K562 (cell line): ENCODE results near the gene MYL12A. TPM values are rescaled to one million over a fixed set of nuclear protein-coding genes. Genes with fewer than 3 reads are reported as not detected.

Source experiments
- ATAC-seq: fragments of 200-7000 bp; cut with Tn5 transposase; 3 replicates; pipeline ENCODE4 v1.9.1; 2020; ENCODE audit warnings: moderate library complexity
- BruUV-seq: library from RNA; stranded (reverse); fragments of 400-500 nt; replicated peaks from 2 replicates; lab custom pipeline; 2021; lab: Mats Ljungman, UMichigan
- CTCF ChIA-PET: fragments of 300-600 bp; formaldehyde crosslinking; extraction: SDS; loops from one replicate; lab custom pipeline; 2021; ENCODE audit warnings: low intra/inter-chr PET ratio; lab: Yijun Ruan, JAX
- POLR2A ChIA-PET: fragments of 300-600, 350-650 bp; sonication (Branson Sonifier 250); formaldehyde crosslinking; extraction: SDS; loops from one replicate; lab custom pipeline; 2021; ENCODE audit warnings: antibody characterized with exemption, inconsistent platforms; lab: Yijun Ruan, JAX
- DNase-seq, 4 experiments: peaks; one replicate each; pipeline versions ENCODE4 v3.0.0 to v3.0.0-alpha.2; 2011 to 2018; ENCODE audit warnings: low spot score in 3 of 4, mixed read lengths in 3 of 4; ENCODE audit errors: extremely low read depth in 1 of 4
- FAIRE-seq: peaks from 2 replicates; lab custom pipeline; 2011; peaks lifted over from hg19 to GRCh38; lab: Jason Lieb, UNC
- H2AFZ ChIP-seq: 2 replicates; pipeline ENCODE4 v1.6.0; 2011; ENCODE audit warnings: low read depth, low read length, control low read depth, inconsistent platforms
- H3K27ac ChIP-seq: fragments of 200-600 bp; 3 replicates; pipeline ENCODE4 v1.8.0; 2011; ENCODE audit warnings: low read depth, mild to moderate bottlenecking, control low read depth, inconsistent platforms, low read length, moderate library complexity, mixed read lengths; ENCODE audit errors: extremely low read depth
- H3K27me3 ChIP-seq, 2 experiments: fragments of 300-600 bp in 1 of 2; 2 replicates in 1 of 2; 3 replicates in 1 of 2; pipeline versions ENCODE4 v1.6.0 to v1.8.0; 2011; ENCODE audit warnings: inconsistent platforms in 2 of 2, low read length in 2 of 2, mild to moderate bottlenecking in 1 of 2, mixed read lengths in 1 of 2, moderate library complexity in 1 of 2; ENCODE audit not compliant: control insufficient read depth in 2 of 2, insufficient read depth in 2 of 2
- H3K36me3 ChIP-seq: fragments of 300-600 bp; 3 replicates; pipeline ENCODE4 v1.8.0; 2011; ENCODE audit warnings: mild to moderate bottlenecking, low read length, inconsistent platforms; ENCODE audit not compliant: control insufficient read depth, insufficient read depth
- H3K4me1 ChIP-seq, 2 experiments: fragments of 200-600 bp in 1 of 2; replicated peaks in 1 of 2; 2 replicates in 1 of 2; 3 replicates in 1 of 2; pipeline versions ENCODE4 v1.5.1 to v1.8.0; 2011; ENCODE audit warnings: inconsistent platforms in 2 of 2, low read length in 2 of 2, mild to moderate bottlenecking in 1 of 2, mixed read lengths in 1 of 2, moderate library complexity in 1 of 2; ENCODE audit not compliant: control insufficient read depth in 2 of 2, insufficient read depth in 2 of 2
- H3K4me2 ChIP-seq: 2 replicates; pipeline ENCODE4 v1.6.1; 2011; ENCODE audit warnings: low read length, control low read depth, inconsistent platforms, mixed read lengths; ENCODE audit not compliant: insufficient read depth
- H3K4me3 ChIP-seq: fragments of 200-600 bp; sonication (generic), shearing (Covaris generic); 2 replicates; pipeline ENCODE4 v1.5.1; 2016; ENCODE audit warnings: control low read depth, inconsistent platforms
- H3K79me2 ChIP-seq: fragments of 200-600 bp; 3 replicates; pipeline ENCODE4 v1.8.0; 2011; ENCODE audit warnings: low read length, inconsistent platforms; ENCODE audit not compliant: control insufficient read depth, insufficient read depth
- H3K9ac ChIP-seq, 2 experiments: 2 replicates each; pipeline versions ENCODE4 v1.6.0 to v1.6.1; 2011; ENCODE audit warnings: low read depth in 2 of 2, low read length in 2 of 2, control low read depth in 1 of 2, inconsistent platforms in 1 of 2, mild to moderate bottlenecking in 1 of 2, mixed read lengths in 1 of 2; ENCODE audit not compliant: insufficient read depth in 1 of 2
- H3K9me1 ChIP-seq: one replicate; pipeline ENCODE4 v1.6.0; 2011; ENCODE audit warnings: inconsistent platforms, mild to moderate bottlenecking, low read length, moderate library complexity; ENCODE audit not compliant: control insufficient read depth, insufficient read depth
- H3K9me3 ChIP-seq: replicated peaks from 2 replicates; pipeline ENCODE4 v1.5.1; 2011; ENCODE audit warnings: low read depth, low read length, inconsistent platforms; ENCODE audit not compliant: control insufficient read depth, insufficient read depth
- H4K20me1 ChIP-seq: replicated peaks from 2 replicates; pipeline ENCODE4 v1.6.1; 2011; ENCODE audit warnings: low read length, inconsistent platforms, mixed read lengths; ENCODE audit not compliant: control insufficient read depth, insufficient read depth
- ARHGAP35 ChIP-seq: fragments of 450-650 bp; IDR thresholded peaks from 2 replicates; pipeline ENCODE4 v1.6.1; 2018; ENCODE audit not compliant: partially characterized antibody
- ESRRB ChIP-seq: fragments of 250-450 bp; sonication (Bioruptor Pico); IDR thresholded peaks from 2 replicates; pipeline ENCODE4 v1.5.0; 2020; ENCODE audit warnings: mild to moderate bottlenecking, moderate library complexity, borderline replicate concordance
- EWSR1 ChIP-seq: fragments of 450-650 bp; IDR thresholded peaks from 2 replicates; pipeline ENCODE4 v1.6.1; 2018; ENCODE audit warnings: borderline replicate concordance, mild to moderate bottlenecking, low read depth, moderate library complexity; ENCODE audit not compliant: partially characterized antibody
- MBD2 ChIP-seq: sonication (generic); IDR thresholded peaks from 2 replicates; pipeline ENCODE4 v1.6.1; 2016; ENCODE audit warnings: low read depth, borderline replicate concordance
- MED1 ChIP-seq: sonication (generic); formaldehyde crosslinking; IDR thresholded peaks from 2 replicates; pipeline ENCODE4 v1.8.1; 2023; ENCODE audit warnings: missing genetic modification reagents, borderline replicate concordance
- POLR3G ChIP-seq: IDR thresholded peaks from 2 replicates; pipeline ENCODE4 v1.6.1; 2011; ENCODE audit not compliant: insufficient read length, insufficient replicate concordance; ENCODE audit errors: extremely low read depth
- RAD51 ChIP-seq: fragments of 450-650 bp; IDR thresholded peaks from 2 replicates; pipeline ENCODE4 v1.7.1; 2016; ENCODE audit warnings: low read depth, mild to moderate bottlenecking, borderline replicate concordance
- SMAD2 ChIP-seq: fragments of 150-350 bp; IDR thresholded peaks from 2 replicates; pipeline ENCODE4 v1.6.1; 2014; ENCODE audit warnings: low read depth, mild to moderate bottlenecking, low read length
- TBP ChIP-seq: optimal IDR thresholded peaks from 2 replicates; pipeline ENCODE3; 2011; ENCODE audit warnings: low read depth, low read length, improper control_type of control experiment
- WHSC1 ChIP-seq: IDR thresholded peaks from one replicate; pipeline ENCODE4 v1.6.1; 2012; ENCODE audit warnings: low read length, control low read depth, inconsistent platforms
- ZBTB8A ChIP-seq: fragments of 450-650 bp; IDR thresholded peaks from 2 replicates; pipeline ENCODE4 v1.6.1; 2018; ENCODE audit warnings: mild to moderate bottlenecking, moderate library complexity; ENCODE audit not compliant: partially characterized antibody
- ZNF3 ChIP-seq: fragments of 250-450 bp; sonication (Bioruptor Pico); IDR thresholded peaks from 2 replicates; pipeline ENCODE4 v1.5.0; 2021; ENCODE audit warnings: mild to moderate bottlenecking, moderate library complexity
- ZNF583 ChIP-seq: fragments of 250-450 bp; sonication (Bioruptor Pico); IDR thresholded peaks from 2 replicates; pipeline ENCODE4 v1.4.0; 2020
- WGBS: fragments of 100-300 bp; shearing (Covaris generic); methylation state at CpG from one replicate; pipeline ENCODE4 v1.1.6; 2016; ENCODE audit warnings: low coverage, mixed read lengths; ENCODE audit not compliant: insufficient coverage; ENCODE audit errors: missing lambda C conversion rate; 5-methylcytosine and 5-hydroxymethylcytosine counted together
- in situ Hi-C: fragments of 300-500 bp; cut with MboI; formaldehyde crosslinking; loops from 4 replicates; pipeline ENCODE4 v1.15.0; 2018; ENCODE audit warnings: inconsistent platforms, mixed read lengths
- intact Hi-C: fragments of 100-400 bp; cut with micrococcal nuclease; formaldehyde crosslinking; loops from 2 replicates; pipeline ENCODE4 v1.14.2; 2022
- polyA plus RNA-seq, 8 experiments: library from polyadenylated mRNA; depleted of rRNA in 4 of 8; stranded (reverse) in 5 of 8; unstranded in 3 of 8; fragments of >200 nt; fragmentation: Nextera tagmentation in 2 of 8; fragmentation: Illumina TruSeq in 1 of 8; extraction: Ambion mirVana in 2 of 8; extraction: Trizol in 1 of 8; gene quantifications; 2 replicates each; pipeline versions ENCODE4 v1.2.1 to v1.2.3, GENCODE V29; 2011 to 2014; ENCODE audit warnings: inconsistent platforms in 1 of 8, missing spikeins in 1 of 8
- total RNA-seq, 7 experiments: library from RNA; depleted of rRNA in 6 of 7; stranded (reverse); fragments of >200 nt in 6 of 7; fragmentation: Illumina TruSeq in 2 of 7; extraction: Trizol in 2 of 7; gene quantifications; 2 replicates each; pipeline versions ENCODE4 v1.2.1 to v1.2.3, GENCODE V29; 2011 to 2021; ENCODE audit warnings: low replicate concordance in 1 of 7
- TF ChIP-seq, protein P1 (sequence below), 2 experiments: fragments of 450-650 bp; IDR thresholded peaks; 2 replicates each; pipeline ENCODE4 v1.6.1; 2016
- TF ChIP-seq, protein P2 (sequence below): sonication (generic); formaldehyde crosslinking; IDR thresholded peaks from 2 replicates; pipeline ENCODE4 v1.8.0; 2023; ENCODE audit warnings: mild to moderate bottlenecking, missing genetic modification reagents
- TF ChIP-seq, protein P3 (sequence below): sonication (generic); formaldehyde crosslinking; IDR thresholded peaks from 2 replicates; pipeline ENCODE4 v1.5.0; 2020; ENCODE audit warnings: missing genetic modification reagents
- TF ChIP-seq, protein P4 (sequence below): fragments of 250-450 bp; sonication (Bioruptor Pico); IDR thresholded peaks from 2 replicates; pipeline ENCODE4 v1.8.0; 2021; ENCODE audit warnings: mild to moderate bottlenecking, moderate library complexity

The MYL12A gene
- total and polyA plus RNA-seq, 9 of the 15 experiments (the other 6 are each of a cell fraction or from before 2014, with no cell fraction given), result 308 to 1,031 (median 559) TPM

DNA sequence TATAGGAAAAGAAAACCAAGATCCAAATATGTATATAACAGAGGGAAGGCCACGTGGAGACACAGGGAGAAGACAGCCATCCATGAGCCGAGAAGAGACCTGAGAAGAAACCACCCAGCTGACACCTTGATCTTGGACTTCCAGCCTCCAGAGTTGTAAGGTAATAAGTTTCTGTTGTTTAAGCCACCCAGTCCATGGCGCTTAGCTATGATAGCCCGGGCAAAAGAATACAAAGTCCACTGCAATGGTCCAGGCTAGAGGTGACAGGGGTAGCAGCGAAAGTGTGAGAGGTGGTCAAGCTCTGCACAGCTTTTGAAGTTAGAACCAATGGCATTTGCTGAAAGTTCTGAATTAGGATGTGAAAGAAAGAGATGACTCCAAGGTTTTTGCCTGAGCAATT lies 30.6 kb upstream of the MYL12A start:
- in situ Hi-C loops (no loop called here), intact Hi-C loops (no loop called here)
- H3K9me3 ChIP-seq, result no peaks in the 10 kb centered on the region
- peaks cover 12 to 31% of the 10 kb centered on the region in 2 experiments for H3K4me1 ChIP-seq
- BruUV-seq, result no TSS peak
- no peaks in the 10 kb centered on the region for H3K27me3 ChIP-seq
- no peak overlapping the region for H3K9ac ChIP-seq
- CTCF ChIA-PET, result no interaction called here
- DNase-seq, result no peak
- H3K4me3 ChIP-seq, result no peak overlapping the region
- no peaks in the 10 kb centered on the region; the same call in 2 of the 3 replicates for H3K36me3 ChIP-seq
- H2AFZ ChIP-seq, result peak overlapping the region; percentile 59
- POLR2A ChIA-PET, result interaction anchor here (0.8 to 1.2 kb wide), 3 partner anchors 9 to 34 kb away, joined by 3 read pairs; no protein-coding TSS in a partner anchor
- no peaks in the 10 kb centered on the region for H3K9me1 ChIP-seq
- no peak for ATAC-seq
- H3K27ac ChIP-seq, result no peak overlapping the region
- H4K20me1 ChIP-seq, result no peaks in the 10 kb centered on the region
- FAIRE-seq, result no peak
- H3K4me2 ChIP-seq, result no peak overlapping the region
- no peaks in the 10 kb centered on the region for H3K79me2 ChIP-seq
- 51% methylated on average over 5 of the region's 5 CpGs for WGBS
- TF ChIP-seq ZNF583 (CRISPR knock-in tag), result no peak
- TF ChIP-seq TBP, result no peak
- TF ChIP-seq WHSC1, result no peak
- no peak for TF ChIP-seq ZNF3
- TF ChIP-seq SMAD2, result no peak
- TF ChIP-seq, protein P1, sequence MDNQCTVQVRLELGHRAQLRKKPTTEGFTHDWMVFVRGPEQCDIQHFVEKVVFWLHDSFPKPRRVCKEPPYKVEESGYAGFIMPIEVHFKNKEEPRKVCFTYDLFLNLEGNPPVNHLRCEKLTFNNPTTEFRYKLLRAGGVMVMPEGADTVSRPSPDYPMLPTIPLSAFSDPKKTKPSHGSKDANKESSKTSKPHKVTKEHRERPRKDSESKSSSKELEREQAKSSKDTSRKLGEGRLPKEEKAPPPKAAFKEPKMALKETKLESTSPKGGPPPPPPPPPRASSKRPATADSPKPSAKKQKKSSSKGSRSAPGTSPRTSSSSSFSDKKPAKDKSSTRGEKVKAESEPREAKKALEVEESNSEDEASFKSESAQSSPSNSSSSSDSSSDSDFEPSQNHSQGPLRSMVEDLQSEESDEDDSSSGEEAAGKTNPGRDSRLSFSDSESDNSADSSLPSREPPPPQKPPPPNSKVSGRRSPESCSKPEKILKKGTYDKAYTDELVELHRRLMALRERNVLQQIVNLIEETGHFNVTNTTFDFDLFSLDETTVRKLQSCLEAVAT (IDR thresholded peaks at IDR 0.05), result no peak
- no peak for TF ChIP-seq ARHGAP35
- TF ChIP-seq, protein P2, sequence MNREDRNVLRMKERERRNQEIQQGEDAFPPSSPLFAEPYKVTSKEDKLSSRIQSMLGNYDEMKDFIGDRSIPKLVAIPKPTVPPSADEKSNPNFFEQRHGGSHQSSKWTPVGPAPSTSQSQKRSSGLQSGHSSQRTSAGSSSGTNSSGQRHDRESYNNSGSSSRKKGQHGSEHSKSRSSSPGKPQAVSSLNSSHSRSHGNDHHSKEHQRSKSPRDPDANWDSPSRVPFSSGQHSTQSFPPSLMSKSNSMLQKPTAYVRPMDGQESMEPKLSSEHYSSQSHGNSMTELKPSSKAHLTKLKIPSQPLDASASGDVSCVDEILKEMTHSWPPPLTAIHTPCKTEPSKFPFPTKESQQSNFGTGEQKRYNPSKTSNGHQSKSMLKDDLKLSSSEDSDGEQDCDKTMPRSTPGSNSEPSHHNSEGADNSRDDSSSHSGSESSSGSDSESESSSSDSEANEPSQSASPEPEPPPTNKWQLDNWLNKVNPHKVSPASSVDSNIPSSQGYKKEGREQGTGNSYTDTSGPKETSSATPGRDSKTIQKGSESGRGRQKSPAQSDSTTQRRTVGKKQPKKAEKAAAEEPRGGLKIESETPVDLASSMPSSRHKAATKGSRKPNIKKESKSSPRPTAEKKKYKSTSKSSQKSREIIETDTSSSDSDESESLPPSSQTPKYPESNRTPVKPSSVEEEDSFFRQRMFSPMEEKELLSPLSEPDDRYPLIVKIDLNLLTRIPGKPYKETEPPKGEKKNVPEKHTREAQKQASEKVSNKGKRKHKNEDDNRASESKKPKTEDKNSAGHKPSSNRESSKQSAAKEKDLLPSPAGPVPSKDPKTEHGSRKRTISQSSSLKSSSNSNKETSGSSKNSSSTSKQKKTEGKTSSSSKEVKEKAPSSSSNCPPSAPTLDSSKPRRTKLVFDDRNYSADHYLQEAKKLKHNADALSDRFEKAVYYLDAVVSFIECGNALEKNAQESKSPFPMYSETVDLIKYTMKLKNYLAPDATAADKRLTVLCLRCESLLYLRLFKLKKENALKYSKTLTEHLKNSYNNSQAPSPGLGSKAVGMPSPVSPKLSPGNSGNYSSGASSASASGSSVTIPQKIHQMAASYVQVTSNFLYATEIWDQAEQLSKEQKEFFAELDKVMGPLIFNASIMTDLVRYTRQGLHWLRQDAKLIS (CRISPR knock-in tag), result no peak
- no peak for TF ChIP-seq EWSR1
- no peak for TF ChIP-seq MBD2
- no peak for TF ChIP-seq ESRRB (CRISPR knock-in tag)
- TF ChIP-seq, protein P3, sequence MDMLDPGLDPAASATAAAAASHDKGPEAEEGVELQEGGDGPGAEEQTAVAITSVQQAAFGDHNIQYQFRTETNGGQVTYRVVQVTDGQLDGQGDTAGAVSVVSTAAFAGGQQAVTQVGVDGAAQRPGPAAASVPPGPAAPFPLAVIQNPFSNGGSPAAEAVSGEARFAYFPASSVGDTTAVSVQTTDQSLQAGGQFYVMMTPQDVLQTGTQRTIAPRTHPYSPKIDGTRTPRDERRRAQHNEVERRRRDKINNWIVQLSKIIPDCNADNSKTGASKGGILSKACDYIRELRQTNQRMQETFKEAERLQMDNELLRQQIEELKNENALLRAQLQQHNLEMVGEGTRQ (CRISPR knock-in tag), result no peak
- TF ChIP-seq RAD51, result no peak
- TF ChIP-seq POLR3G, result no peak
- no peak for TF ChIP-seq MED1 (CRISPR knock-in tag)
- TF ChIP-seq, protein P4, sequence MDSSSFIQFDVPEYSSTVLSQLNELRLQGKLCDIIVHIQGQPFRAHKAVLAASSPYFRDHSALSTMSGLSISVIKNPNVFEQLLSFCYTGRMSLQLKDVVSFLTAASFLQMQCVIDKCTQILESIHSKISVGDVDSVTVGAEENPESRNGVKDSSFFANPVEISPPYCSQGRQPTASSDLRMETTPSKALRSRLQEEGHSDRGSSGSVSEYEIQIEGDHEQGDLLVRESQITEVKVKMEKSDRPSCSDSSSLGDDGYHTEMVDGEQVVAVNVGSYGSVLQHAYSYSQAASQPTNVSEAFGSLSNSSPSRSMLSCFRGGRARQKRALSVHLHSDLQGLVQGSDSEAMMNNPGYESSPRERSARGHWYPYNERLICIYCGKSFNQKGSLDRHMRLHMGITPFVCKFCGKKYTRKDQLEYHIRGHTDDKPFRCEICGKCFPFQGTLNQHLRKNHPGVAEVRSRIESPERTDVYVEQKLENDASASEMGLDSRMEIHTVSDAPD (CRISPR knock-in tag), result no peak
- TF ChIP-seq ZBTB8A, result no peak
